NCI-H748 (cell line): ENCODE results near the gene ST7.

Source experiments
- DNase-seq: peaks from one replicate; lab custom pipeline; 2025; ENCODE audit not compliant: unreplicated experiment; lab: John Stamatoyannopoulos, UW

Gene ST7

DNA sequence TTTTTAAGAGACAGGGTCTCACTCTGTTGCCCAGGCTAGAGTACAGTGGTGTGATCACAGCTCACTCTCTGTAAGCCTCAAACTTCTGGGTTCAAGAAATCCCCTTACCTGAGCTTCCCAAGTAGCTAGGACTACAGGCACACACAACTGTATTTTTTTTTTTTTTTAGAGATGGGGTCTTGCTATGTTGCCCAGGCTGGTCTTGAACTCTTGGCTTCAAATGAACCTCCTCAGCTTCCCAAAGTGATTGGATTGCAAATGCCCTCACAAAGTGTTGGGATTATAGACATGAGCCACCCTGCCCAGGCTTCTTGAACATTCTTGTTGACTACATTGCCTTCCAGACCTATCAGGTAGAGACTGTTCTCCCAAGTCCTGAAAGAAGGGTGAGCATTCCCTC lies 296.9 kb downstream of the ST7 start:
- no peak for DNase-seq

DNA sequence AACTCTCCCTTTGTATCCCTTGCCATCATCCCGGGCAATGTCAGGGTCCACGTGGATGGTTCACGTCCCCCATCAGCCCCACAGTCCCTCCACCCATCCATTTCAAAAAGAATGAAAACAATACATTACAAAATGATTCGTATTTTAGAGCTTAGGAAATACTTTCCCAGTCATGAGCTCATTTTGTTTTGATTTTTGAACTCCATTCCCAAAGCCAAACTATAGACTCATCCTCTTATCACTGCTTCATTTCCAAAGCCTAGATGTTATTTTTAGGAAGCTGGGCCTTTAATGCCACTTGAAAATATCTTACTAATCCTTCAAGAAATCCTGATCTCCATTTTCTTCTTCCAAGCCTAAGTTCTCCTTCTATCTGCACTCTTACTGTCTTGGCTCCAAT lies 297.5 kb downstream of the ST7 start:
- no peak for DNase-seq

DNA sequence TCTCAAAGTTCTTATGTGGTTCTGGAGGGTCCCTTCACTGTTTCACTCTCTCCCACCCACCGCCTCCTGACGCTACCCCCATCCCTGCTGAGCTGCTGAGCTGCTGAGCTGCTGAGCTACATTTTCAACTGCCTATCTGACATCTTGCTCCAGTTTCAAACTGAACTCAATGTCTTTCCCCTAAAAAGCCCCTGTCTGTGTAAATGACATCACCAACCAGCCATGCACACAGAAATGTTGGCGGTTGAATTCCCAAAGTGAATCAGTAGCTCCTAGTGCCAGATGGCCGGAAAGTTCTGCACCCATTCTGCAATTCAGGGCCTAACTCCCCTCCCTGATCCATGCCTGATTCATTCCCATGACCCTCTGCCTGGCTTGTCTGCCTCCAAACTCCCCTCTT lies 298.4 kb downstream of the ST7 start:
- DNase-seq: no peak

DNA sequence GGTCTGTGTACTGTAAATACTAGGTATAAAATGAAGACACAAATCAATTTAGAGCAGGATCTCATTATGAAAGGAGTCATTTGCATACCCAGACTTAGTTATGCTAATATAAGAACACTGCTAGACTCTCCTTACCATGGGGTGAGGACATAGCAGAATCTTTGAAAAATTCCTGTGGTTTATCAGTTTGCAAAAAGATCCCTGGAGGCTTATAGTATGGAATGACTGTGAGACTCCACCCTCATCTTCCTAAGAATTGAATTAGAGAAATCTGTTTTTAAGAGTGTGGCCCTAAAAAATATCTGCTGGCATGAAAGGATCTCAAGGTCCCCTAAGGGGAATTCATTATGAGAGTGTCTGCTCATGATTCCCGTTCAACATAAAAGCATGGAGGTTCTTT lies 306.3 kb downstream of the ST7 start:
- DNase-seq: no peak

DNA sequence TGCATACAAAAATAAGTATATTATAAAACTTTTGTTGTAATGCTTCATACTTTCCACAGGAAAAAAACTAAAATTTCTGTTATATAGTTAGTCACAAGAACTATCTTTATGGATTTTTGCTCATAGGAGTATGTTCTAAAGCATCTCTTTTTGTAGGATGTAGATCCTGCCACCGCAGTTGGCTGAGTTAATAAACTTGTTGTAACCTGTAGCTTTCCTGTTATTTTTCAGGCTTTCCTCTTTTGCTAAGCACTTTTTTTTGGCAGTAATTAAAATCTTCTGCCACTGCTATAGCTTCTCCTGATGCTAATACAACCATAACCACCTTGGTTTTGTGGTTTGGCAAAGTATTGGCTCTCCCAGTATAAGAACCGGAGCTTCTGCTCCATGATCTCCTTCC lies 309.2 kb downstream of the ST7 start:
- DNase-seq: no peak

DNA sequence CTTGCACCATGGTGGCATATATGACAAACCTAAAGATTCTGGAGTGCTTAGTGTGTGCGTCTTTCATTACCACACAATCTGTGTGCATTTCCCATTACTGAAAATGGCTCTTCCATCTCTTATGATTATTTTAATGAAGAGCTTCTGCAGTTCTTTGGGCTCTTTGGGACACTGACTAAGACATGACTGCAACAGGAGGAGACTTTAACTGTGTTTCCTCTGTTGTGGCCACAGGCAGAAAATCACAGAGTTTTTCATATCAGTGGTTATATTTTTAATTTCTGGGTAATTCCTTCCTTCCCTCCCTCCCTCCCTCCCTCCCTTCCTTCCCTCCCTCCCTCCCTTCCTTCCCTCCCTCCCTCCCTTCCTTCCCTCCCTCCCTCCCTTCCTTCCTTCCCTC lies 311.4 kb downstream of the ST7 start:
- no peak for DNase-seq

DNA sequence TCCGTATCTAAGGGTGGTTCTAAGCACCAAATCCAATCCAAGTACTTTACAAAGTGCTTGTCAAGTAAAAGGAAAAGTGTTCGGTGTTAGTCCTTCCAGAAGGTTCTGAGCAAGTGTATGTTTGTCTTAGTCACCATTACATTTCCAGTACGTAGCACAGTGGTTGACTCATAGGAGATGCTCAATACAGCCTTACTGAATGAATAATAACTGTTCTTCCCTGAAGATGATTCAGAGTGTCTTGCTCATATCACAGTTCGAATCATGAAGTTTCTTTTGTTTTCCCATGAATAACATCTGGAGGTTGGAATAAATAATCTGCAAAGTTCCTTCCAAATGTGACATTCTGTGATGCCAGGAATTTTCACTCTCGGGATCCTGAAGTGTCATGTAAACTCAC lies 316.1 kb downstream of the ST7 start:
- DNase-seq: no peak

DNA sequence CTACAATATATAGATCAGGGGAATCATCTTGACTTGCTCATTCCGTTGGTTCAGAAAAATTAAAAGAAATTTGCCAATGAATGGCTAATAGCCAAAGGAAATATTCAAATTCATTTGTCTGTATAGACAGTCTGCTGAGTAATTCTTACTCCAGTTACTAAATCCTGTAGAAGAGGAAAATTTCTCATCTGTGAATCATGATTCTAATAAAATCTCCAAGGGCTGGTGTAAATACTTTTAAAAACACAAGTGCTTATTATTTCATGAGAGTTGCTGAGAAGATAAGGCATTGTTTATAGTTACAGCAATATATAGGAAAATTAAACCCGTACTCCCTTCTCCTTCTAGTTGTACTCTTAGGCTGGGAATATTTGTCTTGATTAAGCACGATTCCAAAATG lies 316.6 kb downstream of the ST7 start:
- no peak for DNase-seq

DNA sequence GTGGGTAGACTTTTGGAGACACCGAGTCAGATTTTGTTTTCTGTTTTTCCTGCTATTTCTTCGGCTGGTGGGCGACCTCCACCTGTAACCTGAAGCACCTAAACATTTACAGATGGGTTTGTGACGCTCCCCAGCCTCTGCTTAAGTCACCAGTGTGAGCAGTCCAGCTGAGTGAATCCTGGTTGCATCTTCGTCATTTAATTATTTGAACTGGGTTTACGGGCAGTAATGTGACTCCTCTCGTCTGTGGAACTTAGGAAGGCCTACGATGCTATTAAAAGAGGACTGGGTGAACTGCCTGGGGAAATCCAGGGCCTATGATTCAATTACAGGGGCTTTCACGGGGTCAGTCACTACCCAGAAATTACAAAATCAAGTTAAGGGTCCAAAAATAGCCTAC lies 317.1 kb downstream of the ST7 start:
- DNase-seq: no peak

DNA sequence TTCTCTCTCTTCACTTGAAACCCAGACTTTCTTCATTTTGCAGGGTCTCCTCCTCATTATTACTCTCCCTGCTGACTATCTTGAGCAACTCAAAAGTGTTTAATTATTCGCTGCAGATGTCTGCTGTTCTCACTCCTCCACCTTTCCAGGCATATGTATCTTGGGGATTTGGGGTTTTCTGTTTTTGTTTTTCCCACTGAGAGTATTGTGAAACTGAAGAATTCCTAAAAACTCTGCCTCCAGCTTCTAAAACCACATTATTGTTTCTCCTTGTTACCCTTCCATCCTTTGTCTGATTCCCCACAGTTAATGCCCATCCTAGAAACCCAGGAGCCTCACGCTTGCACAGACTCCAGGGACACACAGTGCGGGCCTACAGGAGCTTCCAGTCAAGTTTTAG lies 318.3 kb downstream of the ST7 start:
- DNase-seq: no peak

DNA sequence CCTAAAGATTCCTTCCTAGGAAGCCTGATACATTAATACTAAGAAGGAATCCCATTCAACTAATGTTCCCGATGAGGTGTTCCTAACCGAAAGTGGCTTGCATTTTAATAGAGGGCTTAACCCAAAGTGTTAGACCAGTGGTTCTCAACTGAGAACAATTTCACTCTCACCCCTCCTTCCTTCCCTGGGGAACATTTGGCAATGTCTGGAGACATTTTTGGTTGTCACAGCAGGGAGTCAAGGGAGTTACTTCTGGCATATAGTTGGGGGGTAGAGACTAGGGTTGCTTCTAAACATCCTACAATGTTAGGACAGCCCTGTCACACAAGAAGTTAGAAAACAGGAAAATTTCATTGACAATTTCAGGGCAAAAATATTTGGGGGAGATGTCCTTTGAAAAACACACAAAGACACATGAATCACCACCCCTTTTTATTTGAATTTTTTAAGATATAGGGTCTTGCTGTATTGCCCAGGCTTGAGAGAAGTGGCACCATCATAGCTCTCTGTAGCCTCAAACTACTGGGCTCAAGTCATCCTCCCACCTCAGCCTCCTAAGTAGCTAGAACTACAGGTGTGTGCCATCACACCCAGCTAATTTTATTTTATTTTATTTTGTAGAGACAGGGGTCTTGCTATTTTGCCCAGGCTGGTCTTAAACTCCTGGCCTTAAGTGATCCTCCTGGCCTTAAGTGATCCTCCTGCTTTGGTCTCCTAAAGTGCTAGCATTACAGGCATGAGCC lies 318.9 kb downstream of the ST7 start:
- DNase-seq: no peak

DNA sequence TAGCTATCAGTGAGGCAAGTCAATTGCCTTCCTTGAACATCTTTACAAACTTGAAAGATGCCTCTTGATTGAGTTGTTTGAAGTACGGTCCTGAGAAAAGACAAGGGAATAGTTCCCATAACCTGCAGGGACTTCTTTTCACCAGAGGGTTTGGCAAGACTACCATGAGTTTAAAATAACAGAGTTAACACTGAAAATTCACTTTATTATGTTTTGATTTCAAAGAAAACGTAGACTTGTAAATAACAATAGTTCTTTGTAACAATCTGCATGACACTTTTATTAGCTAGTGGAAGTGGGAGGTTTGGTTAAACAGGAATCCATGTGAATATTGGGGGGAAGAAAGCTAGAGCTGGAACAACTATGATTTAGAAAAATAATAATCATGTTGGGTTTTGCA lies 320.0 kb downstream of the ST7 start:
- DNase-seq: no peak

DNA sequence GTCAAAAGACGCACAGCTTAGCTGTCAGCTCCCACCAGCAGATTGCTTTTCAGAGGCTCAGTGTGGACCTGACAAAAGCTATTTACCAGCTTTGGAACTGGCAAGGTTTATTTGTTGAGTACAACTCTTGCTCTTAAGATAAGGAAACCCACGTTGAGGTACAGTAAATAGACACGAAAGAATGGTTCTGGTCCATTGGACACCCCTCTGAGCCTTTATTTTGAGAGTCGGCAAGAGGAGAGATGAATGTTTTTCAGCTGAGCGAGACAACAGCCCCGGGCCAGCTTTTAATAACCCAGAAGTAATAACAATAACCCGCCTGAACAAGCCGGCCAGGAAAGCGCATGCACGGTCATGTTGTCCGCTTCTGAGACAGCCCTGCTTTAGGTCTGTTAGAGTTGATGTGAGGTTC lies 320.5 kb downstream of the ST7 start:
- DNase-seq: peak; percentile 48

DNA sequence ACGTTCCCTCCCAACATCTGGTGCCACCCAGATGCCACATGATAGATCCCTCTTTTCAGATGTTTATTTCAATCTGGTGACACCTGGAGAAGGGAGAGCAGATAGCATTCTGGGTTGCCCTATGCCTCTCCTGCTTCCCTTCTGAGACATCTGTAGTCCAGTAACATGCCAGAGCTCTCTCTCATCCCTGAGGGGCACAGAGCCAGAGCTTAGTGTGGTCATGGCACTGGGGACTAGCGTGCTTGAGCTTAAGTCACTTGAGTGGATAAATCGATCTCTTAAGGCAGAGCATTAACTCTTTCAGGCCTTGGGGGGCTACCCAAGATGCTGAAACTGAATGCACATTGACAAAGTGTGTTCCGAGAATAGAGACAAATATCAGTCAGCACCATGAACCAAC lies 321.6 kb downstream of the ST7 start:
- no peak for DNase-seq

DNA sequence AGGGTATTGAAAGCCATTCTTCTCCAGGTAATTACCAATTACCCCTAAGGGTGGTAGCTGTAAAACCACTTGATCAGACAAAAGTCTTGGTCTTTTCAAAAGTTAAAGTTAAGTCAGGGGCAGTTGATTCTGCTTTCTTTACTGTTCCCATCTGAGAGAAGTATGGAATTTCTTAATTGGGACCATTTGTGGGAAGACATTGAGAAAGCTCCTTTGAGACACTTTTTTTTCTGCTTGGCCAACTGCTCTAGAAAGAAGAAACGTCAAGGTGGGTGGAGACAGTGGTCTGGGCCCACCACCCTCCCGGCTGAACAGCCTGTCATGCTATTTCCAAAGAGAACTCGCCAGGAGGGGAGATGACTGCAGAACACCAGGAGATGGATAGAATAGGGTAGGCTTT lies 324.3 kb downstream of the ST7 start:
- no peak for DNase-seq

DNA sequence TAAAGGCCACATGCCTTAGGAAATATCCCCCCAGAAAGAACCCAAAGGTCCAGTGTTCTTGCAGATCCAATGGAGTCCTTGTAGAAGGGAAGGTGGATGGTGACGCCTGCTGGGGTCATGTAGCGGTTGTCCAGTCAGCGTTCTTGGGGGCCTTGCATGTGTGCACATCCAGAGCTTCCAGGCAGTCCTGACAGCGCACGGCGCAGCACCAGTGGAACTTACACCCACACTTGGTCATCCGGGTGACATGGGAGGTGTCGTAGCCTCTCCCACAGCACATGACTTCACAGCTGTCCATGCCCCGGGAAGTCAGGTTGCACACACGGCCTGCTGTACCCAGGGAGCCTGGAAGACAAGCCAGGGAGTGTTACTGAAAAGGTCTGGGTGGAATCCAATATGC lies 324.7 kb downstream of the ST7 start:
- DNase-seq: no peak

DNA sequence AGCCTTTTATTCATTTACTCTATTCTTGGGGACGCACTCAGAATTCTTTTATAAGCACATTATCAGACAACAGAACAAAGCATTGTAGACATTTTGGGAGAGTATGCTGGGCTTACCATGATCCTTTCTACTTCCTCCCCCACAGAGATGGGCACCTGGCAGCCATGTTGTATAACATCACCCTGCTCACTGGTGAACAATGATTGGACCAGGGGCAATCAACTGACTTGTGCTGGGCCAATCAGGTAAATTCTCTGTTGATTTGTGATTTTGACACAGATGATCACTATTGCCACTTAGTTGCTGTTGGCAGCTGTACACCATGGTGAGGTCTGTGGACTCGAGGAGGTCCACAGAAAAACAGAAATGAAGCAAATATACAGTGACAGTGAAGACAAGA lies 325.9 kb downstream of the ST7 start:
- no peak for DNase-seq
